HG03135 (cell line): ENCODE data around the gene ISG20.

Experiments
- ATAC-seq: cut with Tn5 transposase; IDR thresholded peaks from one replicate; pipeline ENCODE4 v1.9.1; 2021; ENCODE audit warnings: mild to moderate bottlenecking, moderate library complexity; ENCODE audit not compliant: unreplicated experiment

Gene ISG20

DNA sequence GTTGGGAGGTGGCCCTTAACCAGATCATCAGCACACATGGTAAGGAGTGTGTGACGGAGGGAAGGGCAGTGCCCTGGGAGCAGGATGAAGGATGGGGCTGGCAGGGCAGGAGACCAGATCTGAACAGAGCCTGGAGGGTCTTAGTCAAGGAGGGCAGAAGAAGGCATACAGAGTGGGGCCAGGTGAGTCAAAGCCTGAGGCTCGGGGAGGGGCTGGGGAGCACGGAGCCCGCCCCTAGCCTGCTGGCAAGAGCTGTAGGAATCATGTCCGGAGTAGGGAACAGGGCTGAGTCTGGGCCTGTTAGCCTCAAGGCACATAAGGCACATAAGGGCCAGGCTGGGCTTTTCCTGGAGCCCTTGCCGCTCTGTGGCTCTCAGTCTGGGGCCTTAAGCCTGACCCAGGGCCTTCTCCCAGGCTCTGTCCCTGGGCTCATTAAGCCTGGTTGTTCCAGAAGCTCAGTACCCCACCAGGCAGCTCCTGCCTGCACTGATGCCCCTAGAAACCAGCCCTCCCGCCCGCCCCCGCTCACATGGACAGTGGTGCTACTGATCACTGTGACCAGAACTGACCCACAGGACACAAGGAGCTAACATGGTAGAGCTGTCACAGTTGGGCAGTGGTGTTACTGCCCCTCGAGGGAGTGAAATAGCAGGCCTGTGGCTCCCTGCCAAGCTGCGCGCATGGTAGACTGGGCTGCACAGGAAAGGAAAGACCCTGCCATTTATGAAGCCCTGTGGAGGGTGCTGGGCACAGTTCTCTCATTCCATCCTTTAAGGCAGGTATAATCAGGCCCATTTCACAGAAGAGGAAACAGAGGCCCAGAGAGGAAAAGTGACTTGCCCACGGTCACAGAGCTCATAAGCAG lies 14.6 kb downstream of the ISG20 start:
- no peak for ATAC-seq

DNA sequence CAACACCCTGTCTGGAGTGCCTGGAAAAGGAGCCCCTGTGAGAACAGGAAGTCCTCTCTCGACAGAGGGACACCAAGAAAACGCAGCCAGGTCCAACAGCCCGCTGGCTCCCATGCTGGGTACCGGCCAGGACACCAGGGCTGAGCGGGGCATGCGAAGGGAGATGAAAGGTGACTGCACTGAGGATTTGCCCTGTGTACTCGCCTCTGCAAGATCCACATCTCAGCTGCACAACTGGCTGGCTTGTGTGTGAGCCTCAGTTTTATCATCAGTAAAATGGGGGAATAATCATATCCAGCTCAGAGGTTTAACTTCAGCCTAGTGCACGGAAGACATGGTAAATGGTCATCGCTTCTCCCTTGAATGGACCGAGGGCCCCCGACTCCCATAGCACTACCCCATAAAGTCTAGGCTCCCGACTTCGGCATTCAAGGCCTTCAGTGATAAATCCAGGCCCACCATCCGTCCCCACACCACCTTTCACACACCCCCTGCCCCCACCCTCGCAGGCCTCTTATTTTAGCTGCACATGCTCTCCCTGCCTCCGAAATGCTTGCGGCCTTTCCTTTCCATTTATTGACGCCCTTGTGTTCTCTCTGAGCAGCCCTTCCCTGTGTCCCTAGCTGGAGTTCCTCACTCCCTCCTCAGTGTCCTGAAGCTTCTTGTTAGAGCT lies 15.8 kb downstream of the ISG20 start:
- no peak for ATAC-seq

DNA sequence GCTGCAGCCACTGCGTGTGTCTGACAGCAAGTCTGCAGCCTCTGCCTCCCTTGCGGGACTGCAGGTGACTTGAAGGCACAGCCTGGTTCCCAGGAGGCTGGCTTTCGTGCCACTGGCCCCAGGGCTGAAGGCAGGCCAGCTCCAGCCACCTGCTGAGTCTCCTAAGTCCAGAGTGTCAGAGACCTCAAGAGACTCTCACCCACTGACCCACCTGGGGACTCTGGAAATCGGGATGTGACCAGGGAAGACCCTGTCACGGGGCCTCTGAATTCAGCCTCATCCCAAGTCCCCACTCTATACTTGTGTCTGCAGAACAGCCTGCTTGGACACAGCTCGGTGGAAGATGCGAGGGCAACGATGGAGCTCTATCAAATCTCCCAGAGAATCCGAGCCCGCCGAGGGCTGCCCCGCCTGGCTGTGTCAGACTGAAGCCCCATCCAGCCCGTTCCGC lies 16.3 kb downstream of the ISG20 start:
- no peak for ATAC-seq

DNA sequence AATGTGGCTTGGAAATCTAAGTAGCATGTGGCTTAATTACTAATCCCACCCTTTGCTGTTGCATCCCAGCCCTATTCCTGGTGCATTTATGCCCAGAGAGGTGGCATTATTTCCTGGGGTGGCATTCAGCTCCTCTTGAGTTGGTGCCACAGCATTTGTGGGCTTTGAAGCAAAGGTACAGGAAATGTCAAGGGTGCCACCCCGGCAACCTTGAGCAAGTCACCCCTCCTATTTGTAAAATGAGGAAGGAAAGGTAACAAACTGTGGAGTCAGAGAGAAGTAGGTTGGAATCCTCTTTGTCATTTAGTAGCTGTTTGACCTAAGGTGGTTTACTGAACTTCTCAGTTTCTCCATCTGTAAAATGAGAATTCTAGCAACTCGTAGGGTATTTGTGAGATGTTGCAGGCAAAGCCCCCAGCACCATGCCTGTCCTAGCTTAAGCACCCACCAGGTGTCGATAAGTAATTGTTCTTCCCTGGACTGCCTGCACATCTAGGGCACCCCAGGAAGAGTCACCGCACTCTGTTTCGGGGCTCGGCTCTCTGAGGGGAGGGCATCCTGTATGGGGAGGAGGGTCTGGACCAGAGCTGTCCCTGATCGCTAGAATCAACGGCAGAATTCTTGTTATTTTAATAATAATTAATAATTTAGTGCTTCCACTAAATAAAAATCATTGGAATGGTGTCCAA lies 17.1 kb downstream of the ISG20 start:
- no peak for ATAC-seq

DNA sequence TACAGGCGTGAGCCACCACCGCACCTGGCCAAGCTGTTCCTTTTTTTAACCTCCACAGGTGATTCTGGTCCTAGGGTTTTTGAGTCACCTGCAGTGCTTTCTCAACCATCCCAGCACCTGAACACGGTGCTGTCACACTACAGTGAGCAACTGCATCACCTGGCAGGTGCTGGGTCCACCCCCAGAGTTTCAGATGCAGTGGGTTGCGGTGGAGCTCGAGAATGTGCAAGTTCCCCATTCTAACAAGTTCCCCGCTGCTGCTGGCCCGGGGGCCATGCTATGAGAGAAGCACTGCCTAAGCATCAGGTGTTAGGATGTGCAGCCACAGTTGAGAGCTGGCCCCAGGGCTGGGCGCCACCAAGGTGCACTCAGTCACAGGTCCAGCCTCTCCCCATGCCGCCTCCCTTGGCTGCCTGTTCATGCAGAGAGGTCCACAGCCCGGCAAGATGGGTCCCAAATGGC lies 18.0 kb downstream of the ISG20 start:
- ATAC-seq = peak; percentile 88

DNA sequence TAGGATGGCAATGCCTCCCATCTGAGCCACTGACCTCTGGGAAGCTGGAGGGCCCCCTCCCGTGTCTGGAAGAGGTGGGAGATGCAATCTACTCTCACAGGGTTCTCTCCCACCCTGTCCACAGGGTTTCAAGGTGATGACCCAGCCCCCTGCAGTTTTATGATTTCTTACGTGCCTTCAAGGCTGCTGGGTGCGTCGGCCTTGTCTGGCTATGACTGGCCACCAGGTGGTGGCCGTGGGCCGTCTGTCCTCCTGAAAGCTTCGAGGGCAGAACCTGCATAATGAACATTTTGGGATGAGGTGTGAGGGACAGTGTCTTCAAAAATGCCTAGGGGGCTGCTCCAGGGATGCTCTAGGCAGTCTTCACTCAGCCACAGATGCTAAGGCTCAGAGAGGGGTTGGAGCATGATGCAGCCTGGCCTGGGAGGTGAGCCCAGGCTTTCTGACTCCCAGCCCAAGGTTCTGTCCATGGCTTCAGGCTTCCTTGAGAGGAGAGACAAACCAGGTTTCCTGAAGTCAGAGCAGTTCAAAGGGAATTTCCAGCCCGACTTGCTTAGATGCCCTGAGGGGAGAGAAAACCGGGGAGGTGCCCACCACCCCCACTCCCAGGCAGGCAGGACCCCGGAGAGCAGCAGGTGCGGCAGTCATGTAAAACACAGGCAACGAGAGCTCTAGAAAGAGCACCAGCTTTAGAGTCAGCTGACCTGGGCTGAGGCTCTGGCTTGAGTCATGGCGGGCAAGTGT lies 18.7 kb downstream of the ISG20 start:
- ATAC-seq = no peak

DNA sequence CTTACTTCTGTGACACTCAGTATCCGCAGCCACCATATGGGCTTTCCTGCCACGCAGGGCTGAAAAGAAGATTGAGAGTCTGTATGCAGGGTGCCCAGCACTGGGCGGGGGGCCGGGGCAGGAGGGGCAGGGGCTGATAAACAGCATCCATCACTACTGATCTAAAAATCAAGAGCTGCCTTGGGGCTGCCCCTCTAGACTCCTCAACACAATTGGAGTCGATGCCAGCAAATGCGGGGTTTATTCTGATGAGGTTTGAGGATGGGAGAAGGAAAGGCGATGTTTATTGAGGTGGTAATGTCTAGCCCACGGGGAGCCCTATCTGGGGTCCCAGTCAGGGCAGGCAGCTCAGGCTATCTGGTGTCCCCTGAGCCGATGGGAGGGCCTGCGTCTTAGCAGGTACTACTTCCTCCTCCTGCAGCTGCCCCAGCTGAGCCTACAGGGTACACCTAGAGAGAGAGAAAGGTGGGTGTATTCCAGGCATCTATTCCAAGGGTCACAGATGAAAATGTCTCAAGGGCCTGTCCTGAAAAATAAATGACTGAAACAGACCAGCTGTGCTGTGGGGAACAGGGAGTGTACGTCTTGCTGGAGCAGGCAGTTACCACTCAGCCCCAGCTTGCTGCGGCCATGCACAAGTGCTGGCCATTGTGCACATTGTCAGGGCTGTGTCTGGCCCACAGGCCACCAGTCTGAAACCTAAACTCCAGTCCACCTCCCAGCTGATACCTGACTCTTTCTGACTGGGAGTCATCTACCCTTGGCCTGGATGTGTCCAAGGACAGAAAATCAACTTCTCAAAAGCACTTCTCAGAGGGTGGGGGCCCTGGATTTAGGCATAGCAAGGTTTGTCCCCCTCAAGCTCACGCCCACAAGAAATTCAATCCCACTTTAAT lies 19.5 kb downstream of the ISG20 start:
- no peak for ATAC-seq

DNA sequence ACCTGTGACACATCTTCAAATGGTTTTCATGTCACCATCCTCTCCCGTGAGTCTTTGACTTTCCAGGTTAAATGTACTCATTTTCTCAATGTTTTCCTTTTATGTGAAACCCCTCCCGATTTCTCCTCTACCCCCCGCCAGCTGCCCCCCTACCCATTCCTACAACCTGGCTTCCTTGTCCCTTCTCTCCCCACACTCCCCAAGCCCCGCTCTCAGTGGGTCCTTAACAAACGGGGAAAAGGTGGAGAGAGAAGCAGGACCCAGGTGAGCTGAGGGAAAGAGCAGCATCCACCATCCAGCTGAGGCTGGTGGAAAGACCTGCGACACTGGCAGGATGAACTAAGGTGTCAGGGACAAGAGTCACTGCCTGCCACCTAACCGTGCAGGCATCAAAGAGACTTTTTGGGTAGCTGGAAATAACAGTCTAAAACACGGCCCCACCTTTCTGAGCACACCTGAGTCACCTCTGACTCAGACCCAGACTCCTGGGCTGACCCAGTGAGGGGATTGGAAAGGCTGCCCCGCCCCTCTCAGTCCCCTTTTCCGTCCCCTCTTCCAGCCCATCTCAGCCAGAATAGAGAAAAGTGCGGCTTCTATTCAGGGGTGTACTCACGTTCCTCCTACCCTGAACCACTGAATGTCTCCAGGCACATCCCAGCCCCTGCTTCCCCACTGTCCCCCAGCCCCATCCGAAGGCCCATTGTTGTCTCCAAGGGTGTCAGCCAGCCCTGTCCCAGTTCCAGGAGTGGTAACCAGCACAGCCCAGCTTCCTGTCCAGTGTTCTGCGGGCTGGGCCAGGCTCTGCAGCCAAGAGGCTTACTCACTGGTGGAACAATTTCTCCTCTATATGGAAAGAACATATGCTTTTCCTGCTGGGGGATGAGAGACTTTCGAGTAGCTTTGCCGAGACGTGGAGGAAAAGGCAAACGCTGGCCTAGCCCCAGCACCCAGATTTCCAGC lies 20.4 kb downstream of the ISG20 start:
- ATAC-seq = no peak

DNA sequence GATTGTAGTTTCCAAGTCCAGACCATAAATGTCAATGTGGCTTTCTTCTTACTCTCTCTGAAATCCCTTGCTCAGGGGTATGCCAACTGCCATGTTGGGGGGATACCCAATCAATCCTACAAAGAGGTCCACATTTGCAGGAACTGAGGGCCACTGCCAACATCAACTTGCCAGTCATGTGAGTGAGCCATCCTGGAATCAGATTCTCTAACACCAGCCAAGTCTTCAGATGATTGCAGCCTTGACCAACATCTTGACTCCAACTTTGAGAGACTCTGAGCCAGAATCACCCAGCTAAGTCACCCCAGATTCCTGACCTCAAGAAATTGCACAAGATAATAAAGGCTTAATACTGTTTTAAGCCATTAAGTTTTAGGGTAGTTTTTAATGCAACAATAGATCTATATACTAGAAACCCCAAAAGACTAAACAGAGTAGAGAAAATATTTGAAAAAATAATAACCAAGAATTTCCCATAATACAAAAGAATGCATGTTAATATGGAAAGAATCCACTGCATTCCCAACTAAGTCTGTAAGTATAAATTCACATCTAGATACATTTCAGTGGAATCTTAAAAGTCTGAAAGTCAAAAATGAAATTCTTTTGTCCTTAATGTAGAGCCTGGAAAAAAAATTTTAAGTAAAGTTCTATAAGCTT lies 22.4 kb downstream of the ISG20 start:
- no peak for ATAC-seq

DNA sequence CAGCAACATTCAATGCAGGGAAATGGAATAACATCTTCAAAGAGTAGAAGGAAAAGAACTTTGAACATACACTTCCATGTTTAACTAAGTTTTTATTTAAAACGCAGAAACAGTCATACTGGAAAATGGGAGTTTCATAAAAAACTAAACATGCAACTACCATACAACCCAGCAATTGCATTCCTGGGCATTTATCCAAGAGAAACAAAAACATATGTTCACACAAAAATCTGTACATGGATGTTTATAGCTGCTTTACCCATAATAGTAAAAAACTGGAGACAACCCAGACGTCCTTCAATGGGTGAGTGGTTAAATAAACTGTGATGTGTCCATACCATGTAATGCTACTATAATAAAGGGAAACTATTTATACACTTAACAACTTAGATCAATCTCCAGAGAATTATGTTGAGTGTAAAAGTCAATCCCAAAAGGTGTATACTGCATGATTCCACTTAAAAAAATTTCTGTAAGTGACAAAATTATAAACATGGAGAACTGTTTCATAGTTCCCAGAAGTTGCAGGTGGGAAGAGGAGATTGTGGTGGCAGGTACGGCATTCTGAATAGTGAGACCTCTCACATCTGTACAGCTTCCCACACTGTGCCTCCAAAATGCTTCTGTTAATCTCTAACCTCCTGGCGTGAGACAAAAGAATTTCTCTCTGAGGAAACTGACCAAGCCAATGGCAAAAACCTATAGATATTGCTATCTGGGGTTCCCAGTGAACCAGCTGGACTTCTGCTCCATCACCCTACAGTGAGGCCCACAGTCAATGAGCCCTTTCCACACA lies 23.1 kb downstream of the ISG20 start:
- ATAC-seq = no peak

DNA sequence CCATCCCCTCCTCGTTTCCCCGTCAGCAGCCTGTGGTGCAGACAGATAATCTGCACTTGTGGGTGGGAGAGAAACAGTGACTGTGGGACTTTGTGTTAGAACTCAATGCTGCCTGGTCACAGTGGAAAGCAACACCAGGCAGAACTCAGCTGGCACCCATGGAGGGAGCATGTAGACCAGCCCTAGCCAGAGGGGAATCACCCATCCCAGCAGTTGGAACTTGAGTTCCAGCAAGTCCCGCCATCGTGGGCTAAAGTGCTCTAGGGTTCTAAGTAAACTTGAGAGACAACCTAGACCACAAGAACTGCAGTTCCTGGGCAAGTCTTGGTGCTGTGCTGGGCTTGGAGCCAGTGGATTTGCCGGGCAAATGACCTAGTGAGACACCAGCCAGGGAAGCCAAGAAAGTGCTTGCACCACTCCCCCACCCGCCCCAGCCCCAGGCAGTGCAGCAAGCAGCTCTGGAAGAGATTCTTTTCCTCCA lies 24.4 kb downstream of the ISG20 start:
- no peak for ATAC-seq

DNA sequence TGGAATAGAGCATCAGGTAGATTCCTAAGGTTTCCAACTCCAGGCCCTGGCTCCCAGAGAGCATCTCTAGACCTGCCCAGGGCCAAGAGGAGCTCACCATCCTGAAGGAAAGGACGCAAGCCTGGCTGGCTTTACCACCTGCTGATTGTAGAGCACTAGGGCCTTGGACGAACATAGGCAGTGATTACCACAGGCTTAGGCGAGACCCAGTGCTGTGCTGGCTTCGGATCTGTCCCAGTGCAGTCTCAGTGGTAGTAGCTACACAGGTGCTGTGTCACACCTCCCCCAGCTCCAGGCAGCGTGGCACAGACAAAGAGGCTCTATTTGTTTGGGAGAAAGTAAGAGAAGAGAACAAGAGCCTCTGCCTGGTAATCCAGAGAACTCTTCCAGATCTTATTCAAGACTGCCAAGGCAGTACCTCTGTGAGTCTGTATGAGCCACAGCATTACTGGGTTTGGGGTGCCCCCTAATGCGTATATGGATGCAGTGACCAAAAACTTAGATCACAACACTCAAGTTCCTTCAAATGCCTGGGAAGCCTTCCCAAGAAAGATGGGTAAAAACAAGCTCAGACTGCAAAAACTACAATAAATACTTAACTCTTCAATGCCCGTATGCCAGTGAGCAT lies 25.4 kb downstream of the ISG20 start:
- no peak for ATAC-seq

DNA sequence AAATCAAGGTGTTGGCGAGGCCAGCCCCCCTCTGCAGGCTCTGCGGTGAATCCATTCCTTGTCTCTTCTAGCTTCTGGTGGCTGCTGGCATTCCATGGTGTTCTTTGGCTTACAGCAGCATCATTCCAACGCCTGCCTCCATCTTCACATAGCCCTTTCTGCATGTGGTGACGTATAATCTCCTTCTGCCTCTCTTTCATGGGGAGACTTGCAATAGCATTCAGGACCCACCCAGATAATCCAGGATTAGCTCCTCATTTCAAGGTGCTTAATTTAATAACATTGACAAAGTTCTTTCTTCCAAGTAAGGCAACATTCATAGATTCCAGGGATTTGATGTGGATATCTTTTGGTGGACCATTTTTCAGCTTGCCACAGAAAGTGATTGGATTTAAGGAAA lies 35.8 kb downstream of the ISG20 start:
- no peak for ATAC-seq

DNA sequence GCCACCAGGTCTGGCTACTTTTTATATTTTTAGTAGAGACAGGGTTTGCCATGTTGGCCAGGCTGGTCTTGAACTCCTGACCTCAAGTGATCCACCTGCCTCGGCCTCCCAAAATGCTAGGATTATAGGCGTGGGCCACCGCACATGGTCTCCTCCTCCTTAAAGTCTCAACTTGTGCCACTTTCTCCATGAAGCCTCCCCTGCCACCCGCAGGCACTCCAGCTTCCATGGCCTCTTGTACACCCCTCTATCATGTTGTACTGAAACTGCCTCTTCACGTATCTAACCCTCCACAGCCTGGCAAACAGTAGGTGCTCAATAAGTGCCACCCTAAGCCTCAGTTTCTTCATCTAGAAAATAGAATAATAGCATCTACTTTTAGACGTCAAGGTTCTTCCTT lies 39.9 kb downstream of the ISG20 start:
- no peak for ATAC-seq

DNA sequence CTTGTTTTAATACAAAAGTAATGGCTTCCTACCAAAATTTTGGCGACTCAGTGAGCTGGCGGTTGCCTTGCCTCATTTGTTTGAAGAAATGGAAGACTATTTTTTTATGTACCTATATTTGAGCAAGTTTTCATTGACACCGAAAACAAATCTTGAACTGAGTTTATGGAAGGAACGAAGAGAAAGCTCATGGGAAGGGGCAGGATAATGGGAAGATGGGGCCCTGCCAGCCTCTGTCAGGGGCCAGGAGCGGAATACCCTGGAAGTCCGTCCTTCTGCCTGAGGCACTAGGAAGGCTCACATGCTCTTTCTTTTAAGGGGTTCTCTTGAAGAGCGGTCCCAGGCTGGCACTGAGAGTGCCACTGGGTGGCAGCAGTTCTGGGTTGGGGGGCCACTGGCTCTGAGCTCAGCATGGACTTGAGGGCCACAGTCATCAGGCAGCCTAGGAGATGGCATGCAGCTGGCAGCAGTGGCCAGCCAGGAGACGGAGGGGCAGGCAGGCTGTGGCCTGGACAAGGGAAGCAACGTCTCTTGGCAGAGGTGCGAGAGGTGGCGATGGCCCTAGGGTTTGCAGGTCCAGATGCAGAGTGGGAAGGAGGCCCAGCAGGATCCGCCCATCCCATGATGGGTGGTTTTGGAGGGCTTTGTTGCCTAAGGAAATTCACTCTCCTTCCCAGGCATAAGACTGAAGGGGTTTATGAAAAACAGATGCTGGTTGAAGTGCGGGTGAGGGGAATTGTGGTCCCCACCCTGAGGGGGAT lies 41.6 kb downstream of the ISG20 start:
- no peak for ATAC-seq

DNA sequence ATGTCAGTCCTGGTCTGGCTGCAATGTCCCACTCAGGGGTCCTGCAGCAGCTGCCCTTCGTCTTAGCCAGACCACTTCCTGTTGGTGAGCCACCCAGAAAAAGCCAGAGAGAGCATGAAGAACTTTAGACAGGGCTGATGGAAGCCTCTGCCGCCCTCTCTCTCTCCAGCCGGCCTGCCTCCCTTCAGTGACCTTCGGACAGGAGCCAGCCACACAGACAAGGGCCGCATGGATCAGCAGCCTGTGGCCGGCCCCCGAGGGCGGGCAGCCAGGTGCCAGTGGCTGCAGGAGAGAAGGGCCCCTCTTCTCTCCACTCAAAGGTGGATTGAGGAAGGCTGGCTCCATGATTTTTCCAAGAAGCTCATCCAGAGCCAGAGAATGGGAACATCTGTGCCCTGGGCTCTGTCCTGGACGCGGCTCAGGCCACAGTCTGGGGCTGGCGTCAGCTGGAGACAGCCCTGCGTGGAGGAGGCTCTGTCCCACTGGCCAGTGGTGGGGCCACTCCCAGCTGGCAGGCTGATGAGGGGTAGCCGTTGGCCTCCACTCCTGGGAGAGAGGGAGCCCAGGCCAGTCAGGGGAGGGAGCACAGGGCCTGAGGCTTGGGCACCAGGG lies 42.9 kb downstream of the ISG20 start:
- ATAC-seq = no peak
